Transverse colon (tissue), 4 donors: ENCODE data around the gene TMEM41A. TPM values are rescaled to one million over a fixed set of nuclear protein-coding genes. Genes with fewer than 3 reads are reported as not detected.

Source experiments
- DNase-seq: peaks from one replicate; pipeline ENCODE4 v3.0.0-alpha.2; 2019
- H3K27ac ChIP-seq, 4 donors: fragments of 200-600 bp; sonication (generic); 2 replicates each; pipeline ENCODE4 v1.5.1; 2016 to 2018; ENCODE audit warnings: inconsistent platforms in 4 of 4
- H3K27me3 ChIP-seq: fragments of 200-600 bp; sonication (generic); 2 replicates; pipeline ENCODE4 v1.5.1; 2017; ENCODE audit warnings: inconsistent platforms
- H3K36me3 ChIP-seq, 4 donors: fragments of 200-600 bp; sonication (generic); 2 replicates each; pipeline ENCODE4 v1.5.1; 2017 to 2019; ENCODE audit warnings: inconsistent platforms in 4 of 4
- H3K4me1 ChIP-seq, 4 donors: fragments of 200-600 bp; sonication (generic); 2 replicates each; pipeline ENCODE4 v1.5.1; 2017 to 2020; ENCODE audit warnings: inconsistent platforms in 4 of 4
- H3K4me3 ChIP-seq, 4 donors: fragments of 200-600 bp; sonication (generic); 1 replicate in 1 of 4; 2 replicates in 3 of 4; pipeline versions ENCODE4 v1.5.1 to v1.6.1; 2017 to 2019; ENCODE audit warnings: inconsistent platforms in 4 of 4
- H3K9me3 ChIP-seq, 2 donors: fragments of 200-600 bp; sonication (generic); 2 replicates each; pipeline ENCODE4 v1.5.1; 2017 to 2019; ENCODE audit warnings: inconsistent platforms in 2 of 2
- CTCF ChIP-seq, 5 experiments: fragments of 200-600 bp in 3 of 5; fragments of 450-650 bp in 2 of 5; sonication (generic) in 3 of 5; IDR thresholded peaks; 1 replicate in 2 of 5; 2 replicates in 3 of 5; pipeline ENCODE4 v1.5.1; 2016 to 2017; ENCODE audit warnings: antibody characterized with exemption in 5 of 5, inconsistent platforms in 3 of 5, mild to moderate bottlenecking in 2 of 5, moderate library complexity in 1 of 5
- EP300 ChIP-seq: sonication (generic); formaldehyde crosslinking; IDR thresholded peaks from one replicate; pipeline ENCODE4 v1.6.1; 2017; ENCODE audit warnings: antibody characterized with exemption, low read depth
- POLR2A ChIP-seq: fragments of 450-650 bp; IDR thresholded peaks from one replicate; pipeline ENCODE4 v1.6.1; 2016; ENCODE audit warnings: antibody characterized with exemption, mild to moderate bottlenecking, moderate library complexity
- POLR2AphosphoS5 ChIP-seq, 3 donors: sonication (generic); formaldehyde crosslinking; IDR thresholded peaks; one replicate each; pipeline ENCODE4 v1.6.1; 2016; ENCODE audit warnings: antibody characterized with exemption in 3 of 3
- WGBS, 2 donors: methylation state at CpG; one replicate each; pipeline ENCODE4 v1.1.5; 2018; ENCODE audit warnings: low coverage in 1 of 2; 5-methylcytosine and 5-hydroxymethylcytosine counted together
- in situ Hi-C, 4 donors: fragments of 200-750 bp; cut with MboI; loops; one replicate each; pipeline versions ENCODE4 v1.15.0 to v1.15.1; 2017; ENCODE audit warnings: low sequenced_read_pairs in 3 of 4, low pct_ligation_motif_present in 1 of 4, low pct_unique_long_range_greater_than_20kb in 1 of 4
- intact Hi-C: fragments of 100-400 bp; cut with DNase I; formaldehyde crosslinking; loops from one replicate; pipeline ENCODE4 v1.15.1; 2023; ENCODE audit warnings: low total_unique reads
- total RNA-seq, 4 donors: library from RNA; depleted of rRNA; stranded (reverse); fragments of >200 nt; gene quantifications; one replicate each; pipeline ENCODE4 v1.1.0, GENCODE V29; 2016

Gene TMEM41A
- total RNA-seq, 4 donors from 2014 or later: 13.5 to 20.6 (median 15.5) TPM

GRCh38 chr3:185488465-185488864 is 10.4 kb downstream of the TMEM41A start:
- in situ Hi-C loops: no loop called here

GRCh38 chr3:185486394-185486793 is 12.4 kb downstream of the TMEM41A start:
- H3K9me3 ChIP-seq: no peaks in the 10 kb centered on the region
- intact Hi-C loops: no loop called here
- TF ChIP-seq CTCF (IDR thresholded peaks at IDR 0.05): no peak
- no peak for TF ChIP-seq EP300
- no peak for TF ChIP-seq POLR2A
- no peak for TF ChIP-seq POLR2AphosphoS5 (IDR thresholded peaks at IDR 0.05)
- H3K36me3 ChIP-seq: peaks cover 0 to 14% (median 0%) of the 10 kb centered on the region in 4 donors
- H3K27ac ChIP-seq: no peak overlapping the region
- DNase-seq: no peak
- H3K4me1 ChIP-seq: peaks cover 0 to 12% (median 2%) of the 10 kb centered on the region in 4 donors
- 88 to 92% methylated on average over 5 of the region's 5 CpGs for WGBS, 2 donors
- H3K27me3 ChIP-seq: no peaks in the 10 kb centered on the region
- in situ Hi-C loops: no loop called here
- no peak overlapping the region for H3K4me3 ChIP-seq

More at GRCh38 chr3:185488465-185488864, 10.4 kb downstream of the TMEM41A start:
- H3K4me3 ChIP-seq: no peak overlapping the region
- no peak overlapping the region for H3K27ac ChIP-seq
- H3K4me1 ChIP-seq: peaks cover 0 to 12% (median 2%) of the 10 kb centered on the region in 4 donors
- DNase-seq: no peak
- no peaks in the 10 kb centered on the region for H3K27me3 ChIP-seq
- WGBS, 2 donors: 92 to 100% methylated on average over 2 to 5 of the region's 5 CpGs
- no peaks in the 10 kb centered on the region for H3K9me3 ChIP-seq
- intact Hi-C loops: no loop called here
- peaks cover 0 to 8% (median 0%) of the 10 kb centered on the region in 4 donors for H3K36me3 ChIP-seq
- TF ChIP-seq POLR2AphosphoS5 (IDR thresholded peaks at IDR 0.05): no peak
- TF ChIP-seq EP300: no peak
- no peak for TF ChIP-seq CTCF (IDR thresholded peaks at IDR 0.05)
- no peak for TF ChIP-seq POLR2A

- H3K36me3 ChIP-seq: peaks cover 0 to 23% (median 4%) of the 10 kb centered on the region in 4 donors
- in situ Hi-C loops (no loop called here), intact Hi-C loops (no loop called here)
- 93 to 96% methylated on average over 3 of the region's 3 CpGs for WGBS, 2 donors
- no peaks in the 10 kb centered on the region for H3K27me3 ChIP-seq
- no peaks in the 10 kb centered on the region for H3K9me3 ChIP-seq
- no peak for TF ChIP-seq CTCF (IDR thresholded peaks at IDR 0.05)
- no peak for TF ChIP-seq POLR2AphosphoS5 (IDR thresholded peaks at IDR 0.05)
- TF ChIP-seq POLR2A: no peak
- TF ChIP-seq EP300: no peak
- DNase-seq: no peak
- no peak overlapping the region for H3K4me3 ChIP-seq
- peaks cover 0 to 5% (median 1%) of the 10 kb centered on the region in 4 donors for H3K4me1 ChIP-seq
- H3K27ac ChIP-seq: no peak overlapping the region
These were observed 14.5 kb downstream of the TMEM41A start for GRCh38 chr3:185484296-185484695.

GRCh38 chr3:185479373-185479945 is 19.4 kb downstream of the TMEM41A start:
- intact Hi-C loops (no loop called here), in situ Hi-C loops (no loop called here)
- H3K36me3 ChIP-seq: peaks cover 0 to 29% (median 4%) of the 10 kb centered on the region in 4 donors

More at GRCh38 chr3:185479373-185479945, 19.4 kb downstream of the TMEM41A start:
- Histone ChIP-seq H3K9me3 (no peaks in the 10 kb centered on the region), H3K27me3 (no peaks in the 10 kb centered on the region), H3K4me1 (no peaks in the 10 kb centered on the region), H3K4me3 (no peak overlapping the region), H3K27ac (no peak overlapping the region)
- no peak for DNase-seq
- 94 to 100% methylated on average over 2 of the region's 2 CpGs for WGBS, 2 donors
- no peak for TF ChIP-seq EP300
- TF ChIP-seq POLR2A: no peak
- no peak for TF ChIP-seq CTCF (IDR thresholded peaks at IDR 0.05)
- no peak for TF ChIP-seq POLR2AphosphoS5 (IDR thresholded peaks at IDR 0.05)
